NCI-H128 (cell line): ENCODE data around the gene PIK3R5.
"Not testable (repeated sequence)": the region's sequence is repeated elsewhere in the genome, so short reads cannot be mapped to it uniquely, and the experiment has no call there.

Experiments used
- DNase-seq: peaks from one replicate; lab custom pipeline; 2025; ENCODE audit not compliant: unreplicated experiment; lab: John Stamatoyannopoulos, UW

Gene PIK3R5

GRCh38 chr17:8985054-8985701 is 19.7 kb upstream of the PIK3R5 start:
- no peak for DNase-seq

- DNase-seq = not testable (repeated sequence)
Measured at GRCh38 chr17:8984225-8984624, 18.7 kb upstream of the PIK3R5 start.

GRCh38 chr17:8981443-8981842 is 15.9 kb upstream of the PIK3R5 start:
- DNase-seq = no peak

GRCh38 chr17:8979715-8980114 is 14.2 kb upstream of the PIK3R5 start:
- no peak for DNase-seq

- DNase-seq = no peak
Measured at GRCh38 chr17:8976638-8977037, 11.1 kb upstream of the PIK3R5 start.

GRCh38 chr17:8975091-8975725 is 9.7 kb upstream of the PIK3R5 start:
- DNase-seq = no peak

- no peak for DNase-seq
Measured at GRCh38 chr17:8969901-8970300, 4.4 kb upstream of the PIK3R5 start.

GRCh38 chr17:8968503-8968902 is 3.0 kb upstream of the PIK3R5 start:
- no peak for DNase-seq

- DNase-seq = no peak
Measured at GRCh38 chr17:8967861-8968260, 2.4 kb upstream of the PIK3R5 start.

- no peak for DNase-seq
Measured at GRCh38 chr17:8966926-8967325, 1.4 kb upstream of the PIK3R5 start.

GRCh38 chr17:8964801-8965393 is 610 bp downstream of the PIK3R5 start:
- DNase-seq = no peak

GRCh38 chr17:8963647-8964258 is 1.8 kb downstream of the PIK3R5 start:
- DNase-seq = no peak

- no peak for DNase-seq
Measured at GRCh38 chr17:8963014-8963413, 2.5 kb downstream of the PIK3R5 start.

GRCh38 chr17:8961829-8962228 is 3.7 kb downstream of the PIK3R5 start:
- no peak for DNase-seq

- DNase-seq = no peak
Measured at GRCh38 chr17:8960325-8961140, 5.0 kb downstream of the PIK3R5 start.

GRCh38 chr17:8959312-8959918 is 6.1 kb downstream of the PIK3R5 start:
- no peak for DNase-seq

GRCh38 chr17:8957721-8958120 is 7.8 kb downstream of the PIK3R5 start:
- DNase-seq = no peak

- no peak for DNase-seq
Measured at GRCh38 chr17:8956465-8956902, 9.0 kb downstream of the PIK3R5 start.

- DNase-seq = no peak
Measured at GRCh38 chr17:8955021-8955959, 10.2 kb downstream of the PIK3R5 start.

- no peak for DNase-seq
Measured at GRCh38 chr17:8954339-8954738, 11.2 kb downstream of the PIK3R5 start.
